ENCODE data around the gene PDIA5.

PDIA5 gene

GRCh38 chr3:123140550-123140949 lies 73.7 kb downstream of the PDIA5 start:
- Histone ChIP-seq H3F3A (ENCODE audit: insufficient read depth, low read length) (no peaks in the 10 kb centered on the region), H4K20me1 (ENCODE audit: insufficient read depth, low read length) (no peaks in the 10 kb centered on the region), H3K9ac (ENCODE audit: low read length) (no peak overlapping the region), H3K27ac (ENCODE audit: low read depth, low read length, poor library complexity, severe bottlenecking) (no peak overlapping the region), H3K4me3 (ENCODE audit: low read depth, low read length, poor library complexity, severe bottlenecking) (no peak overlapping the region), H3K9me3 (ENCODE audit: low read length) (no peaks in the 10 kb centered on the region), H3K36me3 (ENCODE audit: insufficient read depth, low read length) (peaks cover 10% of the 10 kb centered on the region; the same call in 1 of the 2 replicates), H3K9me2 (ENCODE audit: low read depth, low read length) (no peaks in the 10 kb centered on the region), H3K79me2 (ENCODE audit: insufficient read depth, low read length) (no peaks in the 10 kb centered on the region), H3K27me3 (ENCODE audit: insufficient read depth, low read length) (no peaks in the 10 kb centered on the region), H2AFZ (ENCODE audit: low read length) (no peak overlapping the region), H3K4me1 (ENCODE audit: insufficient read depth, low read length, severe bottlenecking) (no peaks in the 10 kb centered on the region), H3K4me2 (ENCODE audit: low read length) (no peak overlapping the region)
- TF ChIP-seq CTCF (IDR thresholded peaks at IDR 0.05; ENCODE audit: low read length) = no peak
- TF ChIP-seq EZH2 (IDR thresholded peaks at IDR 0.05; ENCODE audit: borderline replicate concordance, low read length) = no peak

- Histone ChIP-seq H3K9ac (ENCODE audit: low read length) (no peak overlapping the region), H3K79me2 (ENCODE audit: insufficient read depth, low read length) (no peaks in the 10 kb centered on the region), H4K20me1 (ENCODE audit: insufficient read depth, low read length) (no peaks in the 10 kb centered on the region), H3K4me1 (ENCODE audit: insufficient read depth, low read length, severe bottlenecking) (no peaks in the 10 kb centered on the region), H3K27me3 (ENCODE audit: insufficient read depth, low read length) (no peaks in the 10 kb centered on the region), H3K9me3 (ENCODE audit: low read length) (no peaks in the 10 kb centered on the region), H3F3A (ENCODE audit: insufficient read depth, low read length) (no peaks in the 10 kb centered on the region), H3K36me3 (ENCODE audit: insufficient read depth, low read length) (peaks cover 16% of the 10 kb centered on the region; the same call in 1 of the 2 replicates), H3K4me3 (ENCODE audit: low read depth, low read length, poor library complexity, severe bottlenecking) (no peak overlapping the region), H3K4me2 (ENCODE audit: low read length) (no peak overlapping the region), H3K27ac (ENCODE audit: low read depth, low read length, poor library complexity, severe bottlenecking) (no peak overlapping the region), H3K9me2 (ENCODE audit: low read depth, low read length) (no peaks in the 10 kb centered on the region), H2AFZ (ENCODE audit: low read length) (no peak overlapping the region)
- TF ChIP-seq EZH2 (IDR thresholded peaks at IDR 0.05; ENCODE audit: borderline replicate concordance, low read length) (no peak), CTCF (IDR thresholded peaks at IDR 0.05; ENCODE audit: low read length) (no peak)
Measured at GRCh38 chr3:123141276-123141675, 74.5 kb downstream of the PDIA5 start.

- no peak overlapping the region for H3K27ac ChIP-seq (ENCODE audit: low read depth, low read length, poor library complexity, severe bottlenecking)
Measured at GRCh38 chr3:123143669-123144411, 77.0 kb downstream of the PDIA5 start.

More at GRCh38 chr3:123143669-123144411, 77.0 kb downstream of the PDIA5 start:
- H3K9ac ChIP-seq (ENCODE audit: low read length) = no peak overlapping the region
- no peak overlapping the region for H2AFZ ChIP-seq (ENCODE audit: low read length)
- H3K79me2 ChIP-seq (ENCODE audit: insufficient read depth, low read length) = no peaks in the 10 kb centered on the region
- H3K4me2 ChIP-seq (ENCODE audit: low read length) = no peak overlapping the region
- H3K4me1 ChIP-seq (ENCODE audit: insufficient read depth, low read length, severe bottlenecking) = no peaks in the 10 kb centered on the region
- H3K4me3 ChIP-seq (ENCODE audit: low read depth, low read length, poor library complexity, severe bottlenecking) = no peak overlapping the region
- H3F3A ChIP-seq (ENCODE audit: insufficient read depth, low read length) = no peaks in the 10 kb centered on the region
- TF ChIP-seq CTCF (IDR thresholded peaks at IDR 0.05; ENCODE audit: low read length) = no peak
- TF ChIP-seq EZH2 (IDR thresholded peaks at IDR 0.05; ENCODE audit: borderline replicate concordance, low read length) = no peak
- no peaks in the 10 kb centered on the region for H3K9me2 ChIP-seq (ENCODE audit: low read depth, low read length)
- H3K27me3 ChIP-seq (ENCODE audit: insufficient read depth, low read length) = no peaks in the 10 kb centered on the region
- H3K9me3 ChIP-seq (ENCODE audit: low read length) = no peaks in the 10 kb centered on the region
- H4K20me1 ChIP-seq (ENCODE audit: insufficient read depth, low read length) = no peaks in the 10 kb centered on the region
- H3K36me3 ChIP-seq (ENCODE audit: insufficient read depth, low read length) = peaks cover 24% of the 10 kb centered on the region; the same call in 1 of the 2 replicates
